Common myeloid progenitor, CD34-positive (primary cell): ENCODE results near the gene TBC1D7.

Experiments
- CTCF ChIA-PET: fragments of 350-600 bp; sonication (Branson Sonifier 250); formaldehyde crosslinking; loops from one replicate; lab custom pipeline; 2021; ENCODE audit warnings: antibody characterized with exemption; lab: Charles Lee
- POLR2A ChIA-PET: fragments of 350-600 bp; sonication (Branson Sonifier 250); formaldehyde crosslinking; loops from one replicate; lab custom pipeline; 2021; ENCODE audit warnings: antibody characterized with exemption; lab: Charles Lee
- DNase-seq, 3 donors: peaks; one replicate each; pipeline versions ENCODE4 v3.0.0 to v3.0.0-alpha.2; 2013
- H3K27ac ChIP-seq, 2 experiments: 1 replicate in 1 of 2; 2 replicates in 1 of 2; pipeline ENCODE4 v1.7.0; 2013; ENCODE audit warnings: inconsistent platforms in 2 of 2, low read length in 2 of 2, mild to moderate bottlenecking in 2 of 2, low read depth in 1 of 2, moderate library complexity in 1 of 2; ENCODE audit not compliant: severe bottlenecking in 2 of 2, insufficient read depth in 1 of 2, poor library complexity in 1 of 2
- H3K27me3 ChIP-seq, 5 experiments: replicated peaks in 2 of 5; 1 replicate in 3 of 5; 2 replicates in 2 of 5; pipeline versions ENCODE4 v1.6.1 to v1.7.0; 2013; ENCODE audit warnings: low read length in 4 of 5, mild to moderate bottlenecking in 2 of 5, moderate library complexity in 2 of 5, inconsistent platforms in 1 of 5; ENCODE audit not compliant: insufficient read depth in 5 of 5, control insufficient read depth in 4 of 5
- H3K36me3 ChIP-seq, 4 experiments: 1 replicate in 2 of 4; 2 replicates in 2 of 4; pipeline versions ENCODE4 v1.6.1 to v1.7.0; 2013; ENCODE audit warnings: low read length in 3 of 4, control low read depth in 1 of 4, mild to moderate bottlenecking in 1 of 4; ENCODE audit not compliant: control insufficient read depth in 4 of 4, insufficient read depth in 4 of 4
- H3K4me1 ChIP-seq, 4 experiments: 1 replicate in 3 of 4; 2 replicates in 1 of 4; pipeline versions ENCODE4 v1.6.1 to v1.7.1; 2013; ENCODE audit warnings: low read length in 3 of 4, mild to moderate bottlenecking in 3 of 4, control low read depth in 1 of 4, inconsistent platforms in 1 of 4, moderate library complexity in 1 of 4; ENCODE audit not compliant: control insufficient read depth in 4 of 4, insufficient read depth in 4 of 4; ENCODE audit errors: control extremely low read depth in 1 of 4
- H3K4me3 ChIP-seq, 7 experiments: 1 replicate in 4 of 7; 2 replicates in 3 of 7; pipeline versions ENCODE4 v1.5.1 to v1.7.0; 2013; ENCODE audit warnings: mild to moderate bottlenecking in 7 of 7, low read length in 6 of 7, moderate library complexity in 6 of 7, inconsistent platforms in 2 of 7, low read depth in 2 of 7, control low read depth in 1 of 7; ENCODE audit not compliant: insufficient read depth in 4 of 7, control insufficient read depth in 1 of 7; ENCODE audit errors: extremely low read depth in 1 of 7
- H3K9me3 ChIP-seq, 5 experiments: 1 replicate in 4 of 5; 2 replicates in 1 of 5; pipeline versions ENCODE4 v1.6.1 to v1.7.1; 2013; ENCODE audit warnings: low read length in 4 of 5, mild to moderate bottlenecking in 2 of 5, inconsistent platforms in 1 of 5, low read depth in 1 of 5, moderate library complexity in 1 of 5; ENCODE audit not compliant: control insufficient read depth in 4 of 5, insufficient read depth in 2 of 5; ENCODE audit errors: control extremely low read depth in 1 of 5
- WGBS: methylation state at CpG from one replicate; pipeline ENCODE4 v1.1.5; 2013; ENCODE audit not compliant: insufficient coverage; 5-methylcytosine and 5-hydroxymethylcytosine counted together

Gene TBC1D7

DNA sequence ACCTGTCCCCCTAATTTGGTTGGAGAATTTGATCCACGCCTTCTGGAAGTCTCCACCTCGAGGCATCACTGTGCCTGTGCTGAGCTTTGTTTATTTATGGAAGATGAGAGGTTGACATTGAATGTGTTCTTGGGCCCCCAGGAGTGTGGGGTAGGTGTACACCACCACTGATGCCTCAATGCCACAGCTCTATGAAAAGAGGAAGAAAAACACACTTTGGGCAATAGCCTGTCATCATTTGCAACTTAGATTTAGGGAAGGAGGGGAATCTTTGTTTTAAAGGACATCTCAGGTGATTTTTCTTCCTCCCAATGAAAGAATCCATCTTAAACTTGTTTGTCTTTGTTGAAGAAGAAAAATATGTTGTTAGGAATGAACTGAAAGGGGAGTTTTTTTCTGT, 42.6 kb downstream of the TBC1D7 start:
- Histone ChIP-seq H3K4me3 (no peak overlapping the region), H3K27ac (peak overlapping the region in 1 of 2 experiments; percentile 17), H3K36me3 (peaks cover 23 to 89% (median 68%) of the 10 kb centered on the region in 4 experiments), H3K4me1 (peaks cover 0 to 16% (median 7%) of the 10 kb centered on the region in 4 experiments), H3K9me3 (peaks cover 3 to 17% (median 15%) of the 10 kb centered on the region in 5 experiments), H3K27me3 (no peaks in the 10 kb centered on the region)
- WGBS: 90% methylated on average over 2 of the region's 2 CpGs
- CTCF ChIA-PET: interaction anchor here (1.3 to 1.7 kb wide), 2 partner anchors 11 to 17 kb away, joined by 4 to 6 read pairs; no protein-coding TSS in a partner anchor
- POLR2A ChIA-PET: interaction anchor here (0.6 kb wide), 1 partner anchor 778 kb away, joined by 3 read pairs; no protein-coding TSS in a partner anchor
- peak in 2 of 3 donors; percentile 31 to 38 for DNase-seq

DNA sequence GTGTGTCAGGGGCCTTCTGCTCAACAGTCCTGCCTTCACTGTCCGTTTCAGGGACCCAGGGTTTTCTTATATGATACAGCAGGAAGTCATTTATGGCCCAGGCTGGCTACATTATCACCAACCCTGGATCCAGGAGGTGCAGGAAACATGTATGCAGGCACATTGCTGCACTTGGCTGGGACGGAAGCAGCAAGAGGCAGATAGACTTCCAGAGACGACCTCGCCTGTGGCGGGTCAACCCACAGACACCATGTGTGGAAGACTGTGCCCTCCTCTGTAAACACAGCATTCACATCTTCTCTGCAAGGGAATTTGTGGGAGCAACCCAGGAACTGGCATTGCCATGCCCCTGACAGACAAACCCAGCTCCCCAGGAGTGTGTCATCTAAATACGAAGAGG, 43.7 kb downstream of the TBC1D7 start:
- Histone ChIP-seq H3K27me3 (no peaks in the 10 kb centered on the region), H3K4me1 (peaks cover 0 to 18% (median 10%) of the 10 kb centered on the region in 4 experiments), H3K4me3 (no peak overlapping the region), H3K27ac (no peak overlapping the region), H3K36me3 (peaks cover 23 to 94% (median 71%) of the 10 kb centered on the region in 4 experiments), H3K9me3 (peaks cover 3 to 17% (median 15%) of the 10 kb centered on the region in 5 experiments)
- POLR2A ChIA-PET: no interaction called here
- peak in 1 of 3 donors; percentile 44 for DNase-seq
- 72% methylated on average over 5 of the region's 6 CpGs for WGBS
- CTCF ChIA-PET: interaction anchor here (0.8 to 1.7 kb wide), 4 partner anchors 9 to 23 kb away, joined by 3 to 6 read pairs (median 4); no protein-coding TSS in a partner anchor

DNA sequence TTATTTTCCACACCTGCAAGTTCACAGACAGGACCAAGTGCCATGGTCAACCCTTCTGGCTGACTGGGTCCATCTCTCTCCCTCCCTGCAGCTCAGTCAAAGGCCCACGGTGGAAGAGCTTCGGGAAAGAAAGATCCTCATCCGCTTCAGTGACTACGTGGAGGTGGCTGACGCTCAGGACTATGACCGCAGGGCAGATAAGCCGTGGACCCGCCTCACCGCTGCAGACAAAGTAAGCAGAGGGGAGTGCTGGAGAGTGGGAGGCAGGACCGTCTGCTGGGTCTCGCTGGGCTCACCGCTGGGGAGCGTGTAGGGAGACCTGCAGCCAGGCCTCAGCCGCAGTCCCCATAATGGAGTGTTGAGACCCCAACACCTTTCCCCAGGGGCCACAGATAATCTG, 45.0 kb downstream of the TBC1D7 start:
- WGBS: 96% methylated on average over 11 of the region's 14 CpGs
- CTCF ChIA-PET: interaction anchor here (1.0 to 1.3 kb wide), 2 partner anchors 20 to 45 kb away, joined by 3 to 4 read pairs; partner anchors contain the start of gene TBC1D7

DNA sequence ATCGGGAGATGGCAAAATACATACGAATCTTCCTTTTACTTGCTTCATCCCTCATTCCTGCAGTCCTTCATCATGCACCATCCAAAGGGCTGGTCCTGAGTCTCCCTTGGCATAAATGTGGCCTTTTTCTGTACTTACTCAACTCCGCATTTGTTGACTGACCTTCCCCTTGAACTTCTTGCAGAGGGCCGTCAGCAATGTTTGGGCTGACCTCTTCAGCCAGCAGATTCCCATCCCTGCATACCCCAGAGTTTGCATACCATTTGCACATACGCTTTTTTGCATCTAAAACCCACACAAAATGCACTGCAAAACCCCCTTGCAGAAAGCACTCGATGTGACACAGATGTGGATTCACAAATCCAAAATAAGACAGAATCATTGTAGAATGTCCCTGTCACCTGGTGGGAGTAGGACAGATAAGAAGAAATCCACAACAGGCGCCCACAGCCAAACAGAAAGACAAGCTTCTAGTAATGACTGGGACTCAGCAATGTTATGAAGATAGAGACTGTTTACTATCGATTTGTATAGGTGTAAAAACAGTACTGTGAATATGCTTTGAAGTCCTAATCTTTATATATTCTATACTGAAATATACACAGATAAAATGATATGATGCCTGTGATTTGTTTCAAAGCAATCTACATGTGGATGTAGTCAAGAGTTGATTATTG, 45.8 kb downstream of the TBC1D7 start:
- no peak overlapping the region for H3K27ac ChIP-seq
- H3K9me3 ChIP-seq: peaks cover 3 to 14% (median 13%) of the 10 kb centered on the region in 5 experiments
- WGBS: 100% methylated on average over 3 of the region's 8 CpGs
- H3K4me3 ChIP-seq: no peak overlapping the region
- peaks cover 0 to 29% (median 15%) of the 10 kb centered on the region in 4 experiments for H3K4me1 ChIP-seq
- no peaks in the 10 kb centered on the region for H3K27me3 ChIP-seq
- ChIA-PET POLR2A (interaction anchor here (1.0 kb wide), 1 partner anchor 9 kb away, joined by 3 read pairs; no protein-coding TSS in a partner anchor), CTCF (interaction anchor here (1.0 to 1.3 kb wide), 3 partner anchors 21 to 50 kb away, joined by 3 to 4 read pairs (median 3); partner anchors contain the start of gene TBC1D7)
- peaks cover 25 to 92% (median 70%) of the 10 kb centered on the region in 4 experiments for H3K36me3 ChIP-seq
- DNase-seq: no peak

More for the DNA sequence above, 45.0 kb downstream of the TBC1D7 start:
- no peak for DNase-seq
- Histone ChIP-seq H3K36me3 (peaks cover 27 to 92% (median 70%) of the 10 kb centered on the region in 4 experiments), H3K4me3 (no peak overlapping the region), H3K27ac (no peak overlapping the region), H3K27me3 (no peaks in the 10 kb centered on the region), H3K9me3 (peaks cover 3 to 17% (median 15%) of the 10 kb centered on the region in 5 experiments), H3K4me1 (peaks cover 0 to 21% (median 11%) of the 10 kb centered on the region in 4 experiments)
- POLR2A ChIA-PET: interaction anchor here (1.0 kb wide), 1 partner anchor 10 kb away, joined by 3 read pairs; no protein-coding TSS in a partner anchor

GRCh38 chr6:13281686-13282085, 46.7 kb downstream of the TBC1D7 start:
- CTCF ChIA-PET: interaction anchor here (1.1 kb wide), 1 partner anchor 51 kb away, joined by 3 read pairs; no protein-coding TSS in a partner anchor
- H3K4me1 ChIP-seq: peaks cover 0 to 38% (median 21%) of the 10 kb centered on the region in 4 experiments
- no peak overlapping the region for H3K4me3 ChIP-seq

GRCh38 chr6:13280254-13280653, 48.1 kb downstream of the TBC1D7 start:
- no peak overlapping the region for H3K4me3 ChIP-seq
- ChIA-PET CTCF (no interaction called here), POLR2A (interaction anchor here (0.7 kb wide), 1 partner anchor 129 kb away, joined by 3 read pairs; no protein-coding TSS in a partner anchor)
- no peaks in the 10 kb centered on the region for H3K27me3 ChIP-seq
- H3K36me3 ChIP-seq: peaks cover 12 to 83% (median 53%) of the 10 kb centered on the region in 4 experiments
- 19% methylated on average over 3 of the region's 4 CpGs for WGBS
- H3K4me1 ChIP-seq: peaks cover 0 to 48% (median 24%) of the 10 kb centered on the region in 4 experiments
- peak overlapping the region in 1 of 2 experiments; percentile 74 for H3K27ac ChIP-seq
- peak; percentile 67 to 91 (median 87) for DNase-seq
- no peaks in the 10 kb centered on the region for H3K9me3 ChIP-seq

More at GRCh38 chr6:13281686-13282085, 46.7 kb downstream of the TBC1D7 start:
- peaks cover 16 to 92% (median 67%) of the 10 kb centered on the region in 4 experiments for H3K36me3 ChIP-seq
- POLR2A ChIA-PET: no interaction called here
- H3K27me3 ChIP-seq: no peaks in the 10 kb centered on the region
- peaks cover 0 to 5% (median 5%) of the 10 kb centered on the region in 5 experiments for H3K9me3 ChIP-seq
- DNase-seq: no peak
- H3K27ac ChIP-seq: peak overlapping the region in 1 of 2 experiments; percentile 30
- WGBS: 99% methylated on average over 9 of the region's 9 CpGs
